SJSA1 (cell line): ENCODE measurements around the gene INO80D. TPM values are rescaled to one million over a fixed set of nuclear protein-coding genes. Genes with fewer than 3 reads are reported as not detected.
"Not testable (repeated sequence)": the region's sequence is repeated elsewhere in the genome, so short reads cannot be mapped to it uniquely, and the experiment has no call there.

Experiments used
- DNase-seq, 2 experiments: peaks; one replicate each; pipeline ENCODE4 v3.0.0-alpha.2; 2015 to 2020; ENCODE audit warnings: low spot score in 2 of 2, low read depth in 1 of 2
- H3K27ac ChIP-seq: fragments of 250-450 bp; sonication (Bioruptor Pico); 2 replicates; pipeline ENCODE4 v1.5.1; 2020; ENCODE audit warnings: mild to moderate bottlenecking, moderate library complexity
- H3K27me3 ChIP-seq: fragments of 250-450 bp; sonication (Bioruptor Pico); replicated peaks from 2 replicates; pipeline ENCODE4 v1.5.1; 2020; ENCODE audit warnings: mild to moderate bottlenecking, moderate library complexity
- H3K36me3 ChIP-seq: fragments of 250-450 bp; sonication (Bioruptor Pico); 2 replicates; pipeline ENCODE4 v1.5.1; 2020; ENCODE audit warnings: mild to moderate bottlenecking
- H3K4me1 ChIP-seq: fragments of 250-450 bp; sonication (Bioruptor Pico); replicated peaks from 2 replicates; pipeline ENCODE4 v1.6.1; 2021; ENCODE audit warnings: mild to moderate bottlenecking
- H3K4me3 ChIP-seq: fragments of 250-450 bp; sonication (Bioruptor Pico); 2 replicates; pipeline ENCODE4 v1.5.1; 2020; ENCODE audit warnings: mild to moderate bottlenecking
- H3K9me3 ChIP-seq: fragments of 250-450 bp; sonication (Bioruptor Pico); replicated peaks from 2 replicates; pipeline ENCODE4 v1.5.1; 2020; ENCODE audit warnings: mild to moderate bottlenecking
- total RNA-seq: library from RNA; depleted of rRNA; stranded (reverse); fragments of >200 nt; shearing (Covaris generic); gene quantifications from 2 replicates; pipeline ENCODE4 v1.2.3, GENCODE V29; 2014

INO80D gene
- total RNA-seq, 1 experiment from 2014 or later = 5.7 TPM

- H3K36me3 ChIP-seq = no peaks in the 10 kb centered on the region
- H3K27me3 ChIP-seq = no peaks in the 10 kb centered on the region
- H3K4me3 ChIP-seq = no peak overlapping the region
- no peak overlapping the region for H3K27ac ChIP-seq
- H3K9me3 ChIP-seq = no peaks in the 10 kb centered on the region
- H3K4me1 ChIP-seq = no peaks in the 10 kb centered on the region
- no peak for DNase-seq
Observed at GRCh38 chr2:205996161-205996560, 89.8 kb downstream of the INO80D start.

DNA sequence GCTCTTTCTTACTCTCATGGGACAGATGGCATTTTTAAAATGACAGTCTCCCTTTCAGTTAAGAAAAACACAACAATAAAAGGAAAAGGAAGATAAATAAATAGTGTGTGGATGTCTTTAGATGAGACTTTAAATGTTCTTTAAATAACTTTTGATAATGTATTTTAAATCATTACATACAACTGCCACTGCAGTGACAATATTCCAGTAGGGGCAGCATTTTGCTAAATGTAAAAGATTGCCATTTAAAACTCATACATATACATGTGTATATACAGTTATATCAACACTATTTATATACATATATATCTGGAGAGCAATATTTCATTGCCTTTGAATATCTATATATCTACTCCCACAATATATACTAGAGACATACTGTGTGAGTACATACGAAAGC is 90.7 kb downstream of the INO80D start:
- no peak overlapping the region for H3K4me3 ChIP-seq
- H3K9me3 ChIP-seq = no peaks in the 10 kb centered on the region
- no peaks in the 10 kb centered on the region for H3K36me3 ChIP-seq
- no peak overlapping the region for H3K27ac ChIP-seq
- no peaks in the 10 kb centered on the region for H3K4me1 ChIP-seq
- no peak for DNase-seq
- H3K27me3 ChIP-seq = no peaks in the 10 kb centered on the region

DNA sequence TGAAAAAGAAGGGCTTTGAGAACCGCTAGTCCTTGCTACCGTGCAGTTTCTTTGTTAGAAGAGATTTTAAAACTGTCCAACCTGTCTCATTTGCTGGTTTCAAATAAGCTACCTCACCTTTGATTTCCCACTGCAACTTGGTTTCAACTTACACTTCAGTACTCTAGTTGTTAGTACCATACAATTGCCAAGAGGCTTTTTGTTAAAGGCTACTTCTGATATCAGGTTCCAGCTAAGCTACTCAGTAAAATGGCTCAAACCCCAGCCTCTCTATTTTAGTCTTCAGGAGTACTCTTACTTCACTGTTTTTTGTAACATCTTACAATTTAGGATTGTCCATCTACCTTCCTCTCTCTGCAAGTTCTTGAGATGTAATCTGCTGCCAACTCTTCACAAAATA is 91.6 kb downstream of the INO80D start:
- Histone ChIP-seq H3K4me3 (no peak overlapping the region), H3K27ac (no peak overlapping the region), H3K27me3 (no peaks in the 10 kb centered on the region), H3K36me3 (no peaks in the 10 kb centered on the region), H3K4me1 (no peaks in the 10 kb centered on the region), H3K9me3 (no peaks in the 10 kb centered on the region)
- no peak for DNase-seq

DNA sequence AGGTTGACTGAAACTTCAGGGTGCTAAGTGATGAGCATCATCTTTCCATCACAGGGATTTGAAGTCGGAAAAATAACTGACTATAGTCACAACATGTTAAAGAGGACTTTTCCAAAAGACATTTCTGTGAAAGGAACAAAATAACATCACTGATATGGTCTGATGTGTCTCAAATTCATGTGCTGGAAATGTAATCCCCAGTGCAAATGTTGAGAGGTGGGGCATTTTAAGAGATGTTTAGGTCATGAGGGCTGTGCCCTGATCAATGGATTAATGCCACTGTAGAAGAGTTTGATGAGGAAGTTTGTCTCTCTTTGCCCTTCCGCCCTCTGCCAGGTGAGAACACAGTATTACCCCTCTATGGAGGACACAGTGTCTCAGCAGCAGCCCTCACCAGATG is 95.9 kb downstream of the INO80D start:
- H3K27ac ChIP-seq = no peak overlapping the region

GRCh38 chr2:205989271-205990071 is 96.5 kb downstream of the INO80D start:
- Histone ChIP-seq H3K4me1 (no peaks in the 10 kb centered on the region), H3K4me3 (no peak overlapping the region), H3K36me3 (no peaks in the 10 kb centered on the region), H3K27ac (no peak overlapping the region), H3K9me3 (no peaks in the 10 kb centered on the region), H3K27me3 (no peaks in the 10 kb centered on the region)
- no peak for DNase-seq

More for the DNA sequence above, 95.9 kb downstream of the INO80D start:
- Histone ChIP-seq H3K9me3 (no peaks in the 10 kb centered on the region), H3K4me1 (no peaks in the 10 kb centered on the region), H3K36me3 (no peaks in the 10 kb centered on the region), H3K27me3 (no peaks in the 10 kb centered on the region), H3K4me3 (no peak overlapping the region)
- DNase-seq = no peak

- not testable (repeated sequence) for H3K4me3 ChIP-seq, H3K27ac ChIP-seq, DNase-seq, H3K9me3 ChIP-seq, H3K4me1 ChIP-seq, H3K36me3 ChIP-seq, H3K27me3 ChIP-seq
Observed at GRCh38 chr2:205988681-205989080, 97.3 kb downstream of the INO80D start.

GRCh38 chr2:205988274-205988673 is 97.7 kb downstream of the INO80D start:
- Histone ChIP-seq H3K4me1 (no peaks in the 10 kb centered on the region), H3K27me3 (no peaks in the 10 kb centered on the region)
- no peak for DNase-seq

GRCh38 chr2:205986334-205986733 is 99.6 kb downstream of the INO80D start:
- H3K9me3 ChIP-seq, H3K4me3 ChIP-seq, DNase-seq, H3K4me1 ChIP-seq, H3K27me3 ChIP-seq, H3K36me3 ChIP-seq, H3K27ac ChIP-seq: not testable (repeated sequence)

More at GRCh38 chr2:205988274-205988673, 97.7 kb downstream of the INO80D start:
- H3K4me3 ChIP-seq = no peak overlapping the region
- no peaks in the 10 kb centered on the region for H3K9me3 ChIP-seq
- no peaks in the 10 kb centered on the region for H3K36me3 ChIP-seq
- no peak overlapping the region for H3K27ac ChIP-seq

GRCh38 chr2:205984381-205984780 is 101.6 kb downstream of the INO80D start:
- Histone ChIP-seq H3K9me3 (no peaks in the 10 kb centered on the region), H3K27ac (no peak overlapping the region), H3K4me1 (no peaks in the 10 kb centered on the region), H3K27me3 (no peaks in the 10 kb centered on the region), H3K36me3 (no peaks in the 10 kb centered on the region), H3K4me3 (no peak overlapping the region)
- no peak for DNase-seq

DNA sequence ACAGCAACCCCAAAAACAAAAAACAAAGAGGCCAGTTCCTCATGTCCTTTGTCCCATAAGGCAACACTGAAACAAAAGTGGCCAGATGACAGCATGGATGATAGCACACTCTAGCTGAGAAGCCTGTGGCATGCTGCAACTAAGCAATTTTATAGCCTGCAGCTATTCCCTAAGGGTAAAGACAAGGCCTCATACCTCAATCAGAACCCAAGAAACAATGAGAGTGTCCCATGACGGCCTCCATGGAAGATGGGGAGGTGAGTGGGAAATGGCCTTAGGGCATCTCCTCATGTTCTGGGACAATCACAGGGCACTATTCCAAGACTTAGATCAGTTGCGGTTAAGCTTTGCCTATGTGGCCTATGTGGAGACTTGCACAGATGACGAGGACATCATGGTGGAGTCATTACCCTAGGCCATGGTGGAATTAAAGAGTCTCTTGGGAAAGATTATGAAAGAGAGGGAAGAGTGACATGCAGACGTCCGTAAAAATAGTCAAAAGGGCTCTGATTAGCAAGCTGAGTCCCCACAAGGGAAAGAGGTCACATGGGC is 103.1 kb downstream of the INO80D start:
- peak in 1 of 2 experiments; percentile 4 for DNase-seq
- no peaks in the 10 kb centered on the region for H3K9me3 ChIP-seq
- H3K27me3 ChIP-seq = no peaks in the 10 kb centered on the region
- H3K27ac ChIP-seq = no peak overlapping the region
- H3K36me3 ChIP-seq = no peaks in the 10 kb centered on the region
- H3K4me3 ChIP-seq = no peak overlapping the region
- no peaks in the 10 kb centered on the region for H3K4me1 ChIP-seq

GRCh38 chr2:205978728-205979127 is 107.2 kb downstream of the INO80D start:
- H3K36me3 ChIP-seq, H3K9me3 ChIP-seq, H3K27me3 ChIP-seq, H3K4me3 ChIP-seq, H3K4me1 ChIP-seq, H3K27ac ChIP-seq: not testable (repeated sequence)
- peak in 1 of 2 experiments; percentile 3 for DNase-seq

DNA sequence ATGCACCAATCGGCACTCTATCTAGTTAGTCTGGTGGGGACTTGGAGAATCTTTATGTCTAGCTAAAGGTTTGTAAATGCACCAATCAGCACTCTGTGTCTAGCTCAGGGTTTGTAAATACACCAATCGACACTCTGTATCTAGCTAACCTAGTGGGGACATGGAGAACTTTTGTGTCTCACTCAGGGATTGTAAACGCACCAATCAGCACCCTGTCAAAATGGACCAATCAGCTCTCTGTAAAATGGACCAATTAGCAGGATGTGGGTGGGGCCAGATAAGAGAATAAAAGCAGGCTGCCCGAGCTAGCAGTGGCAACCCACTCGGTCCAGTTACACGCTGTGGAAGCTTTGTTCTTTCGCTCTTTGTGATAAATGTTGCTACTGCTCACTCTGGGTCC is 108.3 kb downstream of the INO80D start:
- H3K27ac ChIP-seq, H3K9me3 ChIP-seq, H3K4me1 ChIP-seq, H3K27me3 ChIP-seq, H3K4me3 ChIP-seq, DNase-seq, H3K36me3 ChIP-seq: not testable (repeated sequence)

GRCh38 chr2:205976934-205977659 is 108.9 kb downstream of the INO80D start:
- H3K4me3 ChIP-seq, H3K4me1 ChIP-seq, H3K9me3 ChIP-seq, H3K36me3 ChIP-seq, H3K27me3 ChIP-seq, H3K27ac ChIP-seq: not testable (repeated sequence)
- DNase-seq = peak in 1 of 2 experiments; percentile 36

DNA sequence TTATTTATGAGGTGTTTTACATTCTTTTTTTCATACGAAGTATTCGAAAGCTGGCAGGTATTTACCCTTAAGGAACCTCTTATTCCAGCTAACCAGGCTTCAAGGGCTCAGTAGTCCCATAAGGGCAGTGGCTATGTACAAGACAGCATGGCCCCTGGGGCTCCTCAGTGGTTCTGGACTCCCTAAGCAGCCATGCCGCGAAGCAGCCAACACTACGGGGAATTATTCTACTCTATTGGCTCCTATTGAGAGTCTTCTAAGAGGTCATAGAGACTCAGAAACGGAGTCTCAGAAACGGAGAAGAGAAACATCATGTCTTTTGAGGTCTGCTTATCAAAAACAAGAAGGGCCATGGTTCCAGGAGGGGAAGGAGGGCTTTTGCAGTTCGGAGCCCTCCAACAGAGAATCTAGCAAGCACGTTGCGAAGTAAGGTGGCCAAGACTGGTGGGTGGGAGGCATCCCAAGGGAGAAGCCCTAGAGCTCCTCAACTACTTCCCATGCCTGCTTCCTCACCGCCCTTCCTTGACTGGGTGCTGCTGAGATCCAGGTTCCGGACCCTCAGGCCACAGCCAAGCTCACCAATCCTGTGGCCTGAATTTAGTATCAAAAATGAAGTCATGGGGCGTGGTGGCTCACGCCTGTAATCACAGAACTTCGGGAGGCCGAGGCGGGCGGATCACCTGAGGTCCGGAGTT is 109.7 kb downstream of the INO80D start:
- no peaks in the 10 kb centered on the region for H3K36me3 ChIP-seq
- no peak overlapping the region for H3K27ac ChIP-seq
- DNase-seq = peak in 1 of 2 experiments; percentile 18
- no peaks in the 10 kb centered on the region for H3K27me3 ChIP-seq
- no peaks in the 10 kb centered on the region for H3K9me3 ChIP-seq
- no peak overlapping the region for H3K4me3 ChIP-seq
- no peaks in the 10 kb centered on the region for H3K4me1 ChIP-seq
